ENCODE data around the gene UBTD1. TPM values are rescaled to one million over a fixed set of nuclear protein-coding genes. Genes with fewer than 3 reads are reported as not detected.

UBTD1 gene
- total RNA-seq, 4 donors from 2014 or later, result 13.7 to 40.0 (median 23.3) TPM

DNA sequence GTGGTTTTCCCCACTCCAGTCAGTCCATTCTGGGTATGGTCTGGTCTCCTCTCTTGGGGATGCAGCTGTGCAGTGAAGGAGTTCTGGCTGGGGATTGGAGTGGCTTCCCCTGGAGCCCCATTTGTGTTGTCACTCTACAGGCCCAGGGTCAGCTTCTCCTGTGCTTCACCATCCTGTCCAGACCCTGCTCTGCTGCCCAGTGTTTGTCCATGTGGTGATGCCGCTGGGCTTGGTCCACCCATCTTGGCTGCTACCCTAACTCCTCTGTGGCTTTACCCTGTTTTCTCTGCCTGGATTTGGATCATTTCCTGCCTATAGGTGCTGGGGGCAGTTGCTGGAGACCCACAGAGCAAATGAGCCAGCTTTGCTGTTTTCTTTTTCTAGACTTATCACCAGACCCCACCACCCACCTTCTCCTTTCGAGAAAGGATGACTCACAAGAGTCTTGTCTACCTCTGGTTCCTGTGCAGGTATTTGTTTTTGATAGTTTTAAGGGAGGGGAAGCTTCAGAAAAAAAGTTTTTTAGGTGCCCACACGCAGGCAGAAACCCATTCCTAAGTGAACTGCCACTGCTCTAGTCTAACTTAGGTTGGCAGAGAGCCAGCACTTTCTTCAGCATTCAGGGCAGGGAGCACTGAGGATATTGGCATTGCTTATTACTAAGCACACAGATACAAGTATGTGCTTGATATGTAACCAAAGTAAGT, 44.2 kb upstream of the UBTD1 start:
- no peak for TF ChIP-seq POLR2A (IDR thresholded peaks at IDR 0.05)
- TF ChIP-seq, protein P1, sequence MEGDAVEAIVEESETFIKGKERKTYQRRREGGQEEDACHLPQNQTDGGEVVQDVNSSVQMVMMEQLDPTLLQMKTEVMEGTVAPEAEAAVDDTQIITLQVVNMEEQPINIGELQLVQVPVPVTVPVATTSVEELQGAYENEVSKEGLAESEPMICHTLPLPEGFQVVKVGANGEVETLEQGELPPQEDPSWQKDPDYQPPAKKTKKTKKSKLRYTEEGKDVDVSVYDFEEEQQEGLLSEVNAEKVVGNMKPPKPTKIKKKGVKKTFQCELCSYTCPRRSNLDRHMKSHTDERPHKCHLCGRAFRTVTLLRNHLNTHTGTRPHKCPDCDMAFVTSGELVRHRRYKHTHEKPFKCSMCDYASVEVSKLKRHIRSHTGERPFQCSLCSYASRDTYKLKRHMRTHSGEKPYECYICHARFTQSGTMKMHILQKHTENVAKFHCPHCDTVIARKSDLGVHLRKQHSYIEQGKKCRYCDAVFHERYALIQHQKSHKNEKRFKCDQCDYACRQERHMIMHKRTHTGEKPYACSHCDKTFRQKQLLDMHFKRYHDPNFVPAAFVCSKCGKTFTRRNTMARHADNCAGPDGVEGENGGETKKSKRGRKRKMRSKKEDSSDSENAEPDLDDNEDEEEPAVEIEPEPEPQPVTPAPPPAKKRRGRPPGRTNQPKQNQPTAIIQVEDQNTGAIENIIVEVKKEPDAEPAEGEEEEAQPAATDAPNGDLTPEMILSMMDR (IDR thresholded peaks at IDR 0.05 in 4 of 5, conservative IDR thresholded peaks at IDR 0.05 in 1 of 5), result no peak
- no peak for ATAC-seq
- H3K4me1 ChIP-seq, result peaks cover 7 to 13% of the 10 kb centered on the region in 2 donors
- H3K36me3 ChIP-seq, result peaks cover 0 to 57% of the 10 kb centered on the region in 2 donors
- no peaks in the 10 kb centered on the region for H3K27me3 ChIP-seq
- intact Hi-C loops (cut with DNase I; ENCODE audit: low total_unique reads), result no loop called here
- H3K9me3 ChIP-seq, result no peaks in the 10 kb centered on the region
- in situ Hi-C loops (cut with MboI; ENCODE audit: low sequenced_read_pairs in 4 of 4), result loop anchor here in 1 of 4 donors (10.0 kb wide), 1 partner anchor 100 kb away; no protein-coding TSS in a partner anchor
- no peak for DNase-seq
- no peak overlapping the region for H3K4me3 ChIP-seq
- H3K27ac ChIP-seq, result peak overlapping the region in 1 of 4 donors; percentile 2

DNA sequence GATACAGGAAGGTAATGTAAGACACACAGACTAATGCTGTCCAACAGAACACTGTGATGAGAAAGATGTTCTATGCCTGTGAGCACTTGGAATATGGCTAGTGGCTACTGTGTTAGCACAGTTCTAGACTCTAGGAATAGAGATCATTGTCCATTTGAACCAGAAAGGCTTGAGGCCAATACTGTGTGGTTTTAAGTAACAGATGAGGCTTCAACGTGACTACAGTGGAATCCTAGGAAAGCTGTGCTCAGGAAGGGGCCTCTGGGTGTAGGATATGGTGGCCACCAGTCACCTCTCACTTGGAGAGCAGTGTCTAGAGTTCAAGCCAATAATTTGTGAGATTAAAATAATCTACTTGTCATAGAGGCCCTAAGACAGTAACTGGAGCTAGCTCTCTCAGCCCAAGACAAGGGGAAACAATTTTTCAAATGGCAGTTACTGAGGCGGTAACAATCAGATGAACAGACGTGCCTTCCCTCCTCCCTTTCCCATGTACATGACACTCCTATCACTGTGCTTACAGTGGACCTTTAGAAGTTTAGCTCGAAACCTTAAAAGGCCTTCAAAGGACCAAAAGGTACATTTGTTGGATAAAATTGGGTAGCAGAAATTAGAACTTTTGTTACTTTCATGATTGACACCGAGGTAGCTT, 42.6 kb upstream of the UBTD1 start:
- Histone ChIP-seq H3K27me3 (no peaks in the 10 kb centered on the region), H3K27ac (no peak overlapping the region), H3K4me3 (no peak overlapping the region), H3K9me3 (no peaks in the 10 kb centered on the region), H3K36me3 (peaks cover 0 to 74% of the 10 kb centered on the region in 2 donors), H3K4me1 (peaks cover 0 to 3% of the 10 kb centered on the region in 2 donors)
- intact Hi-C loops (cut with DNase I; ENCODE audit: low total_unique reads), result no loop called here
- in situ Hi-C loops (cut with MboI; ENCODE audit: low sequenced_read_pairs in 4 of 4), result loop anchor here in 1 of 4 donors (10.0 kb wide), 1 partner anchor 99 kb away; no protein-coding TSS in a partner anchor
- no peak for DNase-seq
- TF ChIP-seq POLR2A (IDR thresholded peaks at IDR 0.05), result no peak
- TF ChIP-seq, protein P1 (IDR thresholded peaks at IDR 0.05 in 4 of 5, conservative IDR thresholded peaks at IDR 0.05 in 1 of 5), result no peak
- ATAC-seq, result no peak

DNA sequence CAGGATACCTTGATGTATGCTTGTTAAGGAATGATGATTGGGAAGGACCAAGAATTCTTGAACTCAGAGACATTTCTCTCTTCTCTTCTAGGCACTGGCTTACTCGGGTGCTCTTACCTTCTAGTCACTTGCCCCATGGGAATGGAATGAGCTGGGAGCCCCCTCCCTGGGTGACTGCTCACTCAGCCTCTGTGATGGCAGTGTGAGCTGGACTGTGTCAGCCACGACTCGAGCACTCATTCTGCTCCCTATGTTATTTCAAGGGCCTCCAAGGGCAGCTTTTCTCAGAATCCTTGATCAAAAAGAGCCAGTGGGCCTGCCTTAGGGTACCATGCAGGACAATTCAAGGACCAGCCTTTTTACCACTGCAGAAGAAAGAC, 42.0 kb upstream of the UBTD1 start:
- Histone ChIP-seq H3K27me3 (no peaks in the 10 kb centered on the region), H3K36me3 (peaks cover 0 to 79% of the 10 kb centered on the region in 2 donors), H3K4me3 (no peak overlapping the region), H3K27ac (no peak overlapping the region), H3K4me1 (no peaks in the 10 kb centered on the region), H3K9me3 (no peaks in the 10 kb centered on the region)
- DNase-seq, result no peak
- intact Hi-C loops (cut with DNase I; ENCODE audit: low total_unique reads) (no loop called here), in situ Hi-C loops (cut with MboI; ENCODE audit: low sequenced_read_pairs in 4 of 4) (loop anchor here in 1 of 4 donors (10.0 kb wide), 1 partner anchor 98 kb away; no protein-coding TSS in a partner anchor)
- TF ChIP-seq, protein P1 (IDR thresholded peaks at IDR 0.05 in 4 of 5, conservative IDR thresholded peaks at IDR 0.05 in 1 of 5), result no peak
- no peak for TF ChIP-seq POLR2A (IDR thresholded peaks at IDR 0.05)
- no peak for ATAC-seq

DNA sequence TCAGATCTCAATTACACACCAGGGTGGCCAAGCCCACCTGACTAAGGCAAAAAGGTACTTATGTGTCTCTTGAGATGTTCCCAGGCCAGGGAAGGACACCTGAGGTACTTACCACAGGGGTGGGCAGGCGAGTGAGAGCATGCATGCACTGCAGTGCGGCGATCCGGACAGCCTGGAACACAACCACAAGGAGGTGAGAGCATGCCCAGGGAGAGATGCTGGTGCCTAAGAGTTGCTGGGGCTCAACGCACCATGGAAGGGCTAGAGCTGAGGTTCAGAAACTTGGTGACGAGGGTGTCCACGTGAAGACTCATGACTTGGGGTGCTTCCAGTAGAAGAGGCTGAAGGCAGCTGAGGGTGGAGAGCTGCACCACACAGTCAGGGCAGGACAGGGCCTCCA, 39.6 kb upstream of the UBTD1 start:
- H3K4me3 ChIP-seq, result no peak overlapping the region
- H3K4me1 ChIP-seq, result peaks cover 4 to 7% of the 10 kb centered on the region in 2 donors
- no peak for DNase-seq
- in situ Hi-C loops (cut with MboI; ENCODE audit: low sequenced_read_pairs in 4 of 4) (loop anchor here in 1 of 4 donors (10.0 kb wide), 1 partner anchor 96 kb away; no protein-coding TSS in a partner anchor), intact Hi-C loops (cut with DNase I; ENCODE audit: low total_unique reads) (no loop called here)
- H3K36me3 ChIP-seq, result peaks cover 0 to 91% of the 10 kb centered on the region in 2 donors
- H3K9me3 ChIP-seq, result no peaks in the 10 kb centered on the region
- H3K27me3 ChIP-seq, result no peaks in the 10 kb centered on the region
- H3K27ac ChIP-seq, result no peak overlapping the region
- ATAC-seq, result no peak
- TF ChIP-seq POLR2A (IDR thresholded peaks at IDR 0.05), result no peak
- TF ChIP-seq, protein P1 (IDR thresholded peaks at IDR 0.05 in 4 of 5, conservative IDR thresholded peaks at IDR 0.05 in 1 of 5), result no peak

All from gastrocnemius medialis (tissue), 4 donors.